ENCODE results near the gene TBXT.
A peak's percentile ranks its signal among the peaks of the same experiment; 100 is the strongest.
"Not testable (repeated sequence)": the region's sequence is repeated elsewhere in the genome, so short reads cannot be mapped to it uniquely, and the experiment has no call there.

The TBXT gene

GRCh38 chr6:166167801-166168615, at the start of gene TBXT:
TSS of gene TBXT (minus strand) at chr6:166167851. CDS start at chr6:166167591, 260 bp downstream.
- no peak for DNase-seq

DNA sequence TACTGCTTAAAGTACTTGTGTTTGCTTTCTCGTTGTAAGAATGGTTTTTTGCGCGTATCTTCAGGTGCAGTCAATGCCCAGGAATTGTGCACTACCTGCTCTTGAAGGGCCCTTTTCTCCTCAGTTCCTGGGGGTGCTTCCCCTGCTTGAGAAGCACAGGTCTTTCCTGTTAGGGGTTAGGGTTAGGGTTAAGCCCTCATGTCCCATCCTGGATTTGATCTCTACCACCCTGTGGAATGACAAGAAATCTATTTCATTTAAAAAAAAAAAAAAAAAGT, 39.6 kb upstream of the TBXT start:
- no peak for DNase-seq

GRCh38 chr6:166206510-166207283, 39.0 kb upstream of the TBXT start:
- DNase-seq: no peak

DNA sequence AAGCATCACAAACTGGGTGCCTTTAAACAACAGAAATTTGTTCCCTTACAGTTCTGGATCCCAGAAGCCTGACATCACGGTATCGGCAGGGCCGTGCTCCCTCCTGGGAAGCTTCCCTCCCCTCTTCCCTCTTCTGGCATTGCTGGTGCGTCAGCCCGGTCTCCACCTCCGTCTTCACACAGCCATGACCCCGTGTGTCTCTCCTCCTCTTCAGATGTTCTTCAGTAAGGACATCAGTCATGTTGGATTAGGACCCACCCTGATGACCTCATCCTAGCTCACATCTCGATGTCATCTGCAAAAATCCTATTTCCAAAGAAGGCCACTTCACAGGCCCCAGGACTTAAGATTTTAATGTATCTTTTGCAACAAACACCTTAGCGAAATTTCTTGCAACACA, 38.4 kb upstream of the TBXT start:
- DNase-seq: no peak

- DNase-seq: no peak
These were observed 37.4 kb upstream of the TBXT start for GRCh38 chr6:166204852-166205650.

GRCh38 chr6:166203641-166204222, 36.1 kb upstream of the TBXT start:
- no peak for DNase-seq

- DNase-seq: no peak
These were observed 35.5 kb upstream of the TBXT start for GRCh38 chr6:166203003-166203640.

- peak in 1 of 2 donors; percentile 28 for DNase-seq
These were observed 34.7 kb upstream of the TBXT start for GRCh38 chr6:166202321-166202733.

DNA sequence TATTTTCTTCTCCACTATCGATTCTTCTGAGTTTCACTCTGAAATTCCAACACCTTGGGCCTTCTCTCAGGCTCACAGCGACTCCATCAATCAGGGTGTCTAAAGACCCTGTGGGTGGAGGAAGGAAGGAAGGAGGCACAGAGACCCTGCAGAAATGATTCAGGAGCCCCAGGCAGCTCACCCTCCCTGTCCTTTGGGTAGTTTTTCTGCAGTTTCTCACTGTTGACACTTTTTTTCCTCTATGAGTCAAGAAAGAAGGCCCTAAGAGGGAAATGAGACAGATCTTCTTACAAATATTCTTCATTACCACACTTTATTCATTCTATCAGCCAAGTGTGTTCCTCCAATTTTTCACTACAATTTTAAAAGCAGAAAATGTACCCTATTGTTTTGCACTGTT, 34.2 kb upstream of the TBXT start:
- DNase-seq: no peak

GRCh38 chr6:166197361-166197760, 29.7 kb upstream of the TBXT start:
- no peak for DNase-seq

- no peak for DNase-seq
These were observed 28.2 kb upstream of the TBXT start for GRCh38 chr6:166195860-166196238.

DNA sequence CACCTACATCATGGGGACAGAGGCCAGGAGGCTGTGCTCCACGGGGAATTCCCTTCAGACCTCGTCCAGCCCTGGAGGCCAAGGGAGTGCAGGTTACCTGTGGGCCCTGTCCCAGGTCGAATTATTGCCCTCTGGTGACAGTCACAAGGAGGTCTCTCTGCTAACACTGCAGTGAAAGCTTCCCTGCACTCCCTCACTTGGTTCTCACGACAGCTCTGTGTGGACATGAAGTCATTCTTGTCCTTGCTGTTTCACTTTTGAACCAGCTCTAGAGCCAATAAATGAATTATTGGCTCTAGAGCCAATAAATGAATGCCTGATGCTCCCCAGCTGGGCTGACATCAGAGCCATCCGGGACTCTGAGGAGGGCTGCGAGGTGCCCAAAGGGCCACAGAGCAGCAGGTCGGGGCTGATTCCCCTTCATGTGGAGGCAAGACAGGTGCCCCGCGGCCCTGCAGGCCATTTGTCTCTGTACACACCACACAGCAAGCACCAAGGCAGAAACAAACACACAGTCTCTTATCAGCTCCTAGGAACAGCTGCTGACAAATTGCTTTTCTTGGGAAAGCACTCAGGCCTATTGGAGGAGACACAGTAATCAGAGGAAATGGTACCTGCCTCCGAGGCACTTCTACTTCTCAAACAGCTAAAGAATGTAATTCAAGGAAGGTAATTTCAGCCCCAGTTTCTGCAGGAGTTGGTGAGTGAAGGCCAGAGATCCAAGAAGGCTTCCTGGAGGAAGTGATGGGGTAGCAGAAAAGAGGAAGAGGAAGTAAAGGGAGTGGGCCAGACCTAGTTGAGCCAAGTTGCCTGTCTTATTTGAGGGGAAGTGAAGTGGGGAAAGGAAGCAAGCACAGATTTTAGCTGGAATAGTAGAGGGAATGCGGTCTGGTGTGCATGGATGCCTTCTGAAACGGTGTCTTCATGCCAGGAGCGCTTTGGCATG, 27.5 kb upstream of the TBXT start:
- DNase-seq: no peak

- no peak for DNase-seq
These were observed 24.9 kb upstream of the TBXT start for GRCh38 chr6:166192557-166192956.

- no peak for DNase-seq
These were observed 24.5 kb upstream of the TBXT start for GRCh38 chr6:166192136-166192535.

DNA sequence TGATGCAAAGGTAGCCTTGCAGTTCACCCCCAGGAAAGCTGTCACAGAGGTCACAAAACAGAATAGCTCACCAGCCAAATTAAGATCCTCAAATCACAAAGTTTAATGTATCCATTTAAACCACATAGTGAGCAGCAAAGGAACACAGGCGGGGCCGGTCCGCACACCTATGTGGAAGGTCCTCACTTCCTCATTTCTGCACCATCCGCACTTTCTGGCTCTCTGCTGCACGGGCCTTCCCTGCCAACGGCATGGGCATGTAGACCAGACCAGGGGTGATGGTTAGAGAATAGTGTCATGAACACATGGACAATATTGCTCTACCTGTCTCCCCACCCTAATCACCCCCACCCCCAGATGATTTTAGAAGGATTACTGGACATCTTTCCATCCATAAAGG, 12.1 kb upstream of the TBXT start:
- DNase-seq: no peak

DNA sequence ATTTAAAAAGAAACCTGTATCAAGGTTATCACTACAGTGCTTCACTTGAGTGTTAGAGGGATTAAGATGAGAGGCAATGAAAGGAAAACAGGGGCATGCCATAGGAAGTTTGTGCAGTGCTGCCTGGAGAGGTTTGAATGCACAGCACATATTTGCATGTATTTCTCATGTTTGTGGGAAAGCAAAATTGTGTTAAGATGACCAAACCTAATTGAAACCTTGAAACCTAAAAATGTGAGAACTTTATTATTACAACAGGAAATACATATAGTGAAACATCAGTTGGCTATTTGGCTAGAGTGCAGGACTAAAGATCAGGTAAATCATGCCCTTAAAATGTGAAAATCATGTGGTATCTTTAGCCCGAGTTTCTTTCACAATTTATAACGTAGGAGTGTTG, 8.5 kb upstream of the TBXT start:
- no peak for DNase-seq

GRCh38 chr6:166175093-166175492, 7.4 kb upstream of the TBXT start:
- DNase-seq: not testable (repeated sequence)

DNA sequence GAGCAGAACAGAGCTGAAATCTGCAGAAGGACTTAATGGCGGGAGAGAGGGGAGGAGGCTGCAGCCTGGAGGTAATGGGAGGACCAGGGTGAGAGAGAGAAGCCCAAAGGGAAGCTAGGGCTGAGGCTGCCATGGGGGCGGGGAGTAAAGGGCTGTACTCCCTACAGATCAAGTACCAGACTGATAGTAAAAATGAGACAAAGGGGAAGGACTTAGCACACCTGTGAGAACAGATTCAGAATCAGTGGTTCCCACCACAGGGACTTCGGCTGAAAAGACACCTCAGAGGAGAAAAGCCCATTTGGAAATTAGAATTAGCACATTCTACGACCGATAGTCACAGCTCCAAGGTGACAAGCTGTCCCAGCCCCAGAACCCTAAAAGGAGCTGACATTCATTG, 6.4 kb upstream of the TBXT start:
- no peak for DNase-seq

DNA sequence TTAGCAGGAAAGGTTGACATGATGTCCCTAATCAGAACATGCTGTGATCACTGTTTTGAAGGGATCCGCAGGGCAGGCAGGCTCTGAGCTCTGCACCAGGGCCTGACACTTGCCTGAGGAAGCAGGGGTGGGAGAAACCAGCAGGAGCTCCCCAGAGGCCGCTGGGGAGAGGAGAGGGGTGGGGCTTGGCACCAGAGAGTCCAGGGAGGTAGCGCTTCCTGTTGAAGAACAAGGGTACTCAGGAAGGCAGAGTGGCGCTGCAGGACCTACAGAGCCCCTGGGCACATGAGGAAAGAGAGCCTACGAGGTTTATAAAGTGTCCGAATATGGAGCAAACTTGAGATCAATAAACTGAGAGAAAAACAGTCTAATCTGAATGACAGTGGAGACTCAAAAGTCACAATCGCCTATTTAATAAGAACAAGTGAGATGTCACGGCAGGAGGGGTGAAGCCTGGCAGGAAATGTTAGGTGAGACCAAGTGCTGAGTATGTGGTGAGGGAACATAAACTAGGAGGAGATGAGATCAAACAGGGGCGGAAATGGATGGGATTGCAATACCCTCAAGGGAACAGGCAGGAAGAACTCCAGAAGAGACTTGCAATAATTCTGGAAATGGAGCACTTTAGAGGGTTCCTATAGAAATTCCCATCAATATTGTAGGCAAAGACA, 5.8 kb upstream of the TBXT start:
- DNase-seq: no peak

DNA sequence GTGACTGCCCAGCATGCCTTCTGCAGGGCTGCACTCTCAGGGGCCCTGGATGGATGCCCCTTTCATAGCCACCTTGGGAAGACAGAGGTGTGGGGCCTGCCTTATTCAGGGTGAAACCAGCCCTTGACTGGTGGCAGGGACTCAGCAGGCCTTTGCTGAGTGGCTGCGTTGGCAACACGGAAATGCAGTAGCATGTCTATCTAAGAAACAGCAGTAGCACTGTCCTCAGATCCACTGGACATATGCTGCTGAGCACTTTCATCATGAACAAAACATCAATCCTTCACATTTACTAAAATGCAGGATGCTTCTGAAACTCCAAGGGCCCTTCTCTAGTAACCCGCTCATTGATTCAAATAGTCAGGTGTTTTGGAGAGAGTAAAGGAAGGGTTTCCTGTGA, 4.9 kb upstream of the TBXT start:
- DNase-seq: no peak

Measured in CD4-positive, alpha-beta T cell treated with Interleukin-1 beta for 1 hour (primary cell).